HG03097 (cell line): ENCODE data around the gene TFDP1.
A peak's percentile ranks its signal among the peaks of the same experiment; 100 is the strongest.

Experiments used
- ATAC-seq: cut with Tn5 transposase; IDR thresholded peaks from one replicate; pipeline ENCODE4 v1.9.1; 2021; ENCODE audit not compliant: unreplicated experiment, low FRiP score

TFDP1 gene

GRCh38 chr13:113584205-113584869 is at the start of gene TFDP1:
TFDP1 (plus strand) TSS chr13:113584753; CDS start chr13:113585838, 1,085 bp downstream.
- peak; percentile 84 for ATAC-seq

- ATAC-seq = no peak
These were observed 49.2 kb upstream of the TFDP1 start for GRCh38 chr13:113535381-113535781.

GRCh38 chr13:113536461-113537110 is 48.0 kb upstream of the TFDP1 start:
- ATAC-seq = no peak

GRCh38 chr13:113537205-113537604 is 47.3 kb upstream of the TFDP1 start:
- ATAC-seq = no peak

- no peak for ATAC-seq
These were observed 46.5 kb upstream of the TFDP1 start for GRCh38 chr13:113537909-113538688.

- ATAC-seq = no peak
These were observed 45.9 kb upstream of the TFDP1 start for GRCh38 chr13:113538689-113539058.

- no peak for ATAC-seq
These were observed 45.4 kb upstream of the TFDP1 start for GRCh38 chr13:113539176-113539575.

- ATAC-seq = no peak
These were observed 44.7 kb upstream of the TFDP1 start for GRCh38 chr13:113539822-113540221.

GRCh38 chr13:113540523-113540922 is 44.0 kb upstream of the TFDP1 start:
- ATAC-seq = no peak

- ATAC-seq = no peak
These were observed 41.7 kb upstream of the TFDP1 start for GRCh38 chr13:113542751-113543424.

- no peak for ATAC-seq
These were observed 40.3 kb upstream of the TFDP1 start for GRCh38 chr13:113544071-113544891.

- no peak for ATAC-seq
These were observed 39.7 kb upstream of the TFDP1 start for GRCh38 chr13:113544896-113545295.

- ATAC-seq = no peak
These were observed 39.1 kb upstream of the TFDP1 start for GRCh38 chr13:113545455-113545930.

- ATAC-seq = no peak
These were observed 38.5 kb upstream of the TFDP1 start for GRCh38 chr13:113545931-113546516.

- no peak for ATAC-seq
These were observed 37.8 kb upstream of the TFDP1 start for GRCh38 chr13:113546571-113547237.

- no peak for ATAC-seq
These were observed 37.1 kb upstream of the TFDP1 start for GRCh38 chr13:113547238-113547971.

- ATAC-seq = no peak
These were observed 36.3 kb upstream of the TFDP1 start for GRCh38 chr13:113548171-113548641.
